Prostate gland (tissue), 1 donor: ENCODE data around the gene SIX2.

Source experiments
- POLR2A ChIP-seq: fragments of 450-650 bp; IDR thresholded peaks from one replicate; pipeline ENCODE4 v1.6.1; 2016; ENCODE audit warnings: antibody characterized with exemption, mild to moderate bottlenecking
- POLR2AphosphoS5 ChIP-seq: sonication (generic); formaldehyde crosslinking; IDR thresholded peaks from one replicate; pipeline ENCODE4 v1.6.1; 2017; ENCODE audit warnings: antibody characterized with exemption

DNA sequence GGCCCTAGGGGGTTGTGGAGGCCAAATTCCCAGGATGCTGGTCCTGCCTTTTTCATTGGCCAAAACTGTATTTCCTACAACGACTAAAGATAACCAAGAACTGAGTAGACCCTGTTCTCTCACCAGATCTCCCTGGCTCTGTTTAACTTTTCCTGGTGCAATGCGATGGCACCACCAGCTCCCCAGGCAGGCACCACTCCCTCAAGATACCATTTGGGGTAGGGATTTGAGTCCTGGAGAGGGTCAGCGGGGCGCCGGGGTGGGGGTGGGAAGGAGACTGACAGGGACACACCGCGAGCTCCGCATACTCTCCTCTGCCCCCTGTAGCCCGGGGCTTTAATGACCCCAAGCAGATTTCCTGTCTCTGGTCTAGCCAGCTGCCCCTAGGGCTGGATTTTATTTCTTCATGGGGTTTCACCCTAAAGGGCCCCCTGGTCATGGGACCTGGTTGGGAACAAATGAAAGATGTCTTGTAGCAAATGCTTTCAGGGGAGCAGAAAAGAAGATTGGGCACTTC is 7.3 kb downstream of the SIX2 start:
- TF ChIP-seq POLR2AphosphoS5 (no peak), POLR2A (no peak)
